NCI-H187 treated with DMSO at 0.1 percent for 48 hours (cell line): ENCODE measurements around the gene ZNF773.
"Not testable (repeated sequence)": the region's sequence is repeated elsewhere in the genome, so short reads cannot be mapped to it uniquely, and the experiment has no call there.

ENCODE experiments used
- DNase-seq: peaks from one replicate; lab custom pipeline; 2025; lab: John Stamatoyannopoulos, UW

The ZNF773 gene

DNA sequence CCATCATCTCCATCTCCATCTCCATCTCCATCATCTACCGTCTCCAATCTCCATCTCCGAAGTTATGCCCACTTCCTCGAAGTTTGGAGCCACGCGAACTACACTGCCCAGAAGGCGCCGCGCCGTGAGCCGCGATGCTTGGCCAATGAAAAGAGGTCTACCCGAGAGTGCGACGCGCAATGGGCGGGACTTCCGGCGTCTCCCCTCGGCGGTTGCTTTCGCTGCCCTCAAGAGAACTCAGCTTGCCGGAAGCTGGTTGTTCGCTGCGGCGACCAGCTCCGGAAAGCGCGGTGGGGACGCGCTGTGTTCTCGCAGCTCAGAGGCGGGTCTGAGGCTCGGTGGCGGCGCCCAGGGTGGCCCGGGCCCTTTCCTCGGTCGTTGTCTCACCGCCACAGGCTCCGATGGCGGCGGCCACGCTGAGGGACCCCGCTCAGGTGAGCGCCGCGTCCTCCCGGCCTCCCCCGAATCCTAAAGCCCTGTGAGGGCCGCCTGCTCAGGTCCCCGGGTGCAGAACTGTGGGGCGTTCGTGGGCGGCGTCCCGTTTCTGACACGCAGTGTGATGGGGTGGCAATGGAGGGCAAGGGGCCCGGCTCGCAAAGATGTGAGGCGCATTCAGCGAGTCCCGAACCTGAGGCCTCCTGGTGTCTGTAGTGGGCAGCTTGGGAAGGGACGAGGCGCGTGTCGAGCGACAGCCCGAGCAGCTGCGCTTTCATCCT lies at the start of gene ZNF773:
ZNF773 (plus strand) TSS at position 259 of the 716 bp plus-strand sequence; CDS start at position 402, 143 bp downstream.
- not testable (repeated sequence) for DNase-seq

DNA sequence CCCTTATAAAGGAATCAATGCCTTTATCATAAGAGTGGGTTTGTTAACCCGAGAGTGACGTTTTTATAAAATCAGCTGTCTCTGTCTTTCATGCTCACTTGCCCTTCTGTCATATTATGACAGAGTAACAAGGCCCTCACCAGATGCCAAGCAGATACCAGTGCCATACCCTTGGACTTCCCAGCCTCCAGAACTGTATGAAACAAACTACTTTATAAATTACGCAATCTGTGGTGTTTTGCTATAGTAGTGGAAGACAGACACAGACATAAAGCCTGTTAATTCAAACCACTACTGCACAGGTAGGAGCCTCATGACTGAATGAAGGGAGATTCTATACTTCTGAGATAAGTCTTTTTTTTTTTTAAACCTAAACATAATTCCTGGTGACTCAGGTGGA lies 47.4 kb upstream of the ZNF773 start:
- no peak for DNase-seq

DNA sequence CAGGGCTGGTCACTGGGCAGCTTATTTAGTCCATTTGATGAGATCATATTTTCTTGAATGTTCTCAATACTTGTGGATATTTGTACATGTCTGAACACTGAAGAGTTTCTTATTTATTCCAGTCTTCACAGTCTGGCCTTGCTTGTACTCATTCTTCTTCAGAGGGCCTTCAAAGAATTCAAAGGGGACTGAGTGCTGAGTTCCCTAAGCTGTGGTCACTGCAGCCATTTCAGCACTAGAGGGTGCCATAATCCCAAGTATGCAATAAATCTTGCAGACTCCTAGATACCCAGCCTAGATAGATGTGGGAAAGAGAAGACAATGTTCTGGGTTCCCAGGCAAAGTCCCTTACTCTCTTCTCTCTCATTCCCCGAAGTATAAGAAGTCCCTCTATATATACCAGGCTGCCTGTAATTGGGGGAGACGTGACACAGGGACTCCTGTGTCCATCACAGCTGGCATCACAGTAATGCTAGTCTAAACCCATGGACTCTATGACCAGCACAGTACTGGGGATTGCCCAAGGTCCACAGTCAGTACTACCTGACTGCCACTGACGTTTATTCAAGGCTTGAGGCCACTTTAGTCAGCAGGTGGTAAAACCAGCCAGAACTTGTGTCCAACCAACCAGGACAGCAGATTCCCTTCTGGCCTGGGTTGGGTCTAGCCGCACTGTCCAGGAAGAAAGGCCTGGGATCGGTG lies 33.9 kb upstream of the ZNF773 start:
- no peak for DNase-seq

DNA sequence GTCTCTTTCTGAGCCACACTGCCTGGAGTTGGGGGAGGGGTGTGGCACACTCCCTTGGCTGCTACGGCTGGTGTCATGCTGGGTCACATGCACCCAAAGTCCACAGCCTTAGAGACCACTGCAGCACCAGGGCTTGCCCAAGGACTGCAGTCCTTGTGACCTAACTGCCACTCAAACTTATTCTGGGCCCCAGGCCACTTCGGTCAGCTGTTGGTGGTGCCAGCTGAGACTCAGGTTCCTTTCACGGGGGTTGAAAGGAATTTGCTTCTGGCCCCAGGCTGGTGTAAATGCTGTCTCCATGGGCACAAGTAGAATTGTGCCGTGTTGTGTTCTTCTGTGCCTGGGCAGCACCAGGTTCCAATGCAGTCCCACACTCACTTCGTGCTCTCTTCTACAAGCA lies 33.2 kb upstream of the ZNF773 start:
- DNase-seq = no peak

DNA sequence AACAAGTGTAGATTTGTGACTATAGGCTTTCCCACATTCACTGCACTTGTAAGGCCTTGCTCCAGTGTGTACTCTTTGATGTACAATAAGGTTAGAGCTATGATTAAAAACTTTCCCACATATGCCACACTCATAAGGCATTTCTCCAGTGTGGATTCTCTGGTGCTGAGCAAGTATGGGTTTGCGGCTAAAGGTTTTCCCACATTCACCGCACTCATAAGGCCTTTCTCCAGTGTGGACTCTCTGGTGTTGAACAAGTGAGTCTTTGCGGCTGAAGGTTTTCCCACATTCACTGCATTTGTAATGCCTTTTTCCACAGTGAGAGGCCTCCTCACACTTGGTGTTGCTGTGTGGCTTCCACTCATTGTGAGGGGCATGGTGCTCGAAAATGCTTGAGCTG lies 26.1 kb upstream of the ZNF773 start:
- DNase-seq = no peak

DNA sequence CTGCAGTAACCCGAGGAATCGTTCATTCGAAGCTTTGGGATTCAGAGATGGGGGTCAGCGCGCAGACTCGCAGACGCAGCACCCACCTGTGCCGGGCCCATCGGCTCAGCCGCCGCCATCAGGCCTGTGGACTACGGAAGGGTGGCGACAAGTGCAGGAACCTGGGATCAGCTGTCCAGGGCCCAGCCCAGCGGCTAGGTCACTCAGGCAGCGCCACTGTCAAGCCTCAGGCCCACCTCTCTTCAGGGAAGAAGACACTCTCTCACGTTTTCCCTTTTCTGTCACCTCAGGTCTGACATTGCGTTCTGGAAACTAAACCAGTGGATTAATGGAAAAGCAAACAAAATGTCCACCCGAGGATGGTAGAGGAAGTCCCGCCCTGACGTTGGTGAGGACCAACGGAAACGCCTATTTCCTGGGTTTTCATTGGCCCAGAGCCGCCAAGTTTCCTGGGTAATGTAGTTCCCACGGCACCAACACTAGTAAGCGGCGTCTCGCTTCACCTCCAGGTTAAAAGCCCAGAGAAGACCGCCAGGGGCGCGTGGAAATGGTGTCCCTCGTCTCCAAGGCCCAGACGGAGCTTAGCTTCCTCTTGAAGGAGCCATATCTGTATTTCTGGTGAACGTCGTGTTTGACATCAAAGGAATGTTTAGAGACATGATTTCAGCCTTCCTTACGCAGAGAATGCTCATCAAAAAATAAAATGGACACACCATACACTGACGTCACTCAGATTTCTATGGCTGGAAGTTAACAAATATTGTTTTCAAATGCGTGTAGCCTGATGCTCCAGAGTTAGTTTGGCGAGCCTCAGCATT lies 22.3 kb upstream of the ZNF773 start, which contains the start of gene ZNF772:
ZNF772 (minus strand) TSS at position 376 of the 818 bp plus-strand sequence; CDS start at position 119, 257 bp downstream.
- peak; percentile 60 for DNase-seq

DNA sequence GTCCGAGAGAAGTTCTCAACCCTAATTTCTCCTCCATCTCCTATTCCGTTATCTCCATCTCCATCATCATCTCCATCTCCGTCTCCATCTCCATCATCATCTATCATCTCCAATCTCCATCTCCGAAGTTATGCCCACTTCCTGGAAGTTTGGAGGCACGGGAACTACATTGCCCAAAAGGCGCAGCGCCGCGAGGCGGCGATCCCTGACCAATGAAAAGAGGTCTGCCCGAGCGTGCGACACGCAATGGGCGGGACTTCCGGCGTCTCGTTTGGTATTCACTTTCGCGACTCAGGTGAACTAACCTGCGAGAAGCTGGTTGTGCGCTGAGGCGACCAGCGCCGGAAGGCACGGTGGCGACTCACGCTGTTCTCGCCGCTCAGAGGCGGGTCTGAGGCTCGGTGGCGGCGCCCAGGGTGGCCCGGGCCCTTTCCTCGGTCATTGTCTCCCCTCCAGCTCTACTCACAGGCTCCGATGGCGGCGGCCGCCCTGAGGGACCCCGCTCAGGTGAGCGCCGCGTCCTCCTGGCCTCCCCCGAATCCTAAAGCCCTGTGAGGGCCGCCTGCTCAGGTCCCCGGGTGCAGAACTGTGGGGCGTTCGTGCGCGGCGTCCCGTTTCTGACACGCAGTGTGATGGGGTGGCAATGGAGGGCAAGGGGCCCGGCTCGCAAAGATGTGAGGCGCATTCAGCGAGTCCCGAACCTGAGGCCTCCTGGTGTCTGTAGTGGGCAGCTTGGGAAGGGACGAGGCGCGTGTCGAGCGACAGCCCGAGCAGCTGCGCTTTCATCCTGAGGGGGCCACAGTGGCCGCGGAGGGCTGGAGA lies 12.1 kb upstream of the ZNF773 start, which contains the start of gene ZNF419:
ZNF419 (plus strand) TSS at position 274 of the 822 bp plus-strand sequence; CDS start at position 475, 201 bp downstream.
- peak; percentile 37 for DNase-seq

DNA sequence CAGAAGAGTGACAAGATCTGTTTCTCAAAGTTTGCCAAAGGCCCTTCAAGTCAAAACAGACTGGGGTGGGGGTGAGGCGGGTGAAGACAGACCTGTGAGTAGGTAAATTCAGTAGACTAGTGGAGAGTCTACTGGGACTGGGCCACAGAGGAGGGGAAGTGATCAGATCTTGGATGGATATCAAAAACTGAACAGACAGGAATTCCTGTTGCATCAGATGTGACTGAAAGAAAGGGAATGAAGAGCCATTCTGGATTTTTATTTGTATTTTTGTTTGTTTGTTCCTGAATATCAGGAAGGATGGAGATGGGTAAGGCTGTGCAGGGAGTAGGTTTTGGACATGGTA lies 11.5 kb upstream of the ZNF773 start:
- not testable (repeated sequence) for DNase-seq

DNA sequence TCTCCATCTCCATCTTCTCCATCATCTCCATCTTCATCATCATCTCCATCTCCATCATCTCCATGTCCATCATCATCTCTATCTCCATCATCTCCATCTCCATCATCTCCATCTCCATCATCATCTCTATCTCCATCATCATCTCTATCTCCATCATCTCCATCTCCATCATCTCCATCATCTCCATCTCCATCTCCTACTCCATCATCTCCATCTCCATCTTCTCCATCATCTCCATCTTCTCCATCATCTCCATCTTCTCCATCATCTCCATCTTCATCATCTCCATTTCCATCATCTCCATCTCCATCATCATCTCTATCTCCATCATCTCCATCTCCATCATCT lies 432 bp upstream of the ZNF773 start:
- DNase-seq = not testable (repeated sequence)

DNA sequence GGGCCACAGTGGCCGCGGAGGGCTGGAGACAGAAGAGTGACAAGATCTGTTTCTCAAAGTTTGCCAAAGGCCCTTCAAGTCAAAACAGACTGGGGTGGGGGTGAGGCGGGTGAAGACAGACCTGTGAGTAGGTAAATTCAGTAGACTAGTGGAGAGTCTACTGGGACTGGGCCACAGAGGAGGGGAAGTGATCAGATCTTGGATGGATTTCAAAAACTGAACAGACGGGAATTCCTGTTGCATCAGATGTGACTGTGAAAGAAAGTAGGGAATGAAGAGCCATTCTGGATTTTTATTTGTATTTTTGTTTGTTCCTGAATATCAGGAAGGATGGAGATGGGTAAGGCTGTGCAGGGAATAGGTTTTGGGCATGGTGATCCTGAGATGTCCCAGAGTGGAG lies 662 bp downstream of the ZNF773 start:
- DNase-seq = not testable (repeated sequence)

DNA sequence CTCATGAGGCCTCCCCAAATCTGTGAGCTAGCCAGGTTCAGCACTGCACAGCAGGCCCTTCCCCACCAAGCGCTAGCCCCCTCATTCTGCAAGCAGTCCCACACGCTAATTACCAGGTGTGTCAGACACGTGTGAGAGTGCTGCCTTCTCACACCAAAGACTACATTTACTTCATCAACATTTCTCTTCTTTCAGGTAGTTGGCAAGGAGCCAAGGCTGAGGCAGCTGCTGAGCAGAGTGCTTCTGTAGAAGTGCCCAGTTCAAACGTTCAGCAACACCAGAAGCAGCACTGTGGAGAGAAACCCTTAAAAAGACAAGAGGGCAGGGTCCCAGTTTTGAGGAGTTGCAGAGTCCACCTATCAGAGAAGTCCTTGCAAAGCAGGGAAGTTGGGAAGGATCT lies 6.4 kb downstream of the ZNF773 start:
- DNase-seq = no peak

DNA sequence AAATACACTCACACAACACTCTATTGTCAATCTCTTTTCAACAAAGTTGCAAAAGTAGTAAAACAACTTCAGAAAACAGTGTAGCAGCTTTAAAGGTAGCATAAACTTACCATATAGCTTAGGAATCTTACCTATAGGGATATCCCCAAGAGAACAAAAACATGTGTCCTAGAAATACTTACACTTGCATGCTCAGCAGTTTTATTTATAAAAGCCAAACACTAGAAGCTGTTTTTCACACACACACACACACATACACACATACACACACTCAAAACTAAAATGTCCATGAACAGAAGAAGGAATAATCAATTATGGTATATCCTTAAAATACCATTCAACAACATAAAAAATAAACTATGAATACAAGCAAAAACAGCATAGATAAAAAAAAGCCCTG lies 11.7 kb downstream of the ZNF773 start:
- DNase-seq = no peak

DNA sequence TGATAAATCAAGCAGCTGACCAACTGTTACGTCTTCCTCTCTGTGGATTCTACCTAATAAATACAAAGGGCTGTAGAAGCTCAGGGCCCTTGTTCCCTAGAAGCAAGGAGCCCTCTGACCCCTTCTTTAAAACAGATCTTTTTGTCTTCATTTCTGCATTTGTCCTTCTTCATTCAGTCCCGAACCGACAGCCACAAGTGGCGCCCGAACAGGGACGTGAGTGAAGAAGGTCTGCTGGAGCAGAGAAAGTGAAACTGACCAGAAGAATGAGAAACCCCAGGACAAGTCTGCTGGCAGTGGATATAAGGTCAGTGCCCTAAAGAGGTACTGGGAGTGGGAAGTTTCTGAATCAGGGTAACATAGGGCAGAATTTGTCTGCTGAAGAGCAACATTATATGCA lies 13.1 kb downstream of the ZNF773 start:
- no peak for DNase-seq

DNA sequence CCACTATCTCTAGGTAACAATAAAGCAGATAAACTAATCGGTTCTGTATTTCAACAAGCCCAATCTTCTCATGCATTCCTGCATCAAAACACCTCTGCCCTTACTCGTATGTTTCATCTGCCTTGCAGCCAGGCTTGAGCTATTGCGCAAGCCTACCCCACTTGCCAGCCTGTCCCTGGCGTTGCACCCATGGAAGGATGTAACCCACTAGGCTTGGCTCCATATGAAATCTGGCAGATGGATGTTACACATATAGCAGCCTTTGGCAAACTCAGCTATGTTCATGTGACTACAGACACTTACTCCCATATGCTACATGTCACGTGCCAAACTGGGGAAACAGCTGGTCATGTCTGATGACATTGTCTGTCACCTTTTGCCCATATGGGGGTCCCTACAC lies 15.5 kb downstream of the ZNF773 start:
- no peak for DNase-seq

DNA sequence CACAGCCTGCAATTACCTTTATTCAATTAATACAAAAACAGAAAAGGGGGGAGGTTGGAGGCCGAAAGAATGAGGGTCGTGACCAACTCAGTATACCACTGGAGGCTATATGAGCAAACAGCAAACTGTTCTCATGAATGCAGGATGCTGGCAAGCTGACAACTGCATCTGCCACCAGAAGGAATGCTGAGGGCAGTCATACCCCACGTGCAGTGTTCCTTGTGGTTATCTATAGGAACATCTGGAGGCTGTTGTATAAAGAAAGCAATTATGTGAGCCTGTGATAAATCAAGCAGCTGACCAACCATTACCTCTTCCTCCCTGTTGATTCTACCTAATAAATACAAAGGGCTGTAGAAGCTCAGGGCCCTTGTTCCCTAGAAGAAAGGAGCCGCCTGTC lies 18.3 kb downstream of the ZNF773 start:
- not testable (repeated sequence) for DNase-seq

DNA sequence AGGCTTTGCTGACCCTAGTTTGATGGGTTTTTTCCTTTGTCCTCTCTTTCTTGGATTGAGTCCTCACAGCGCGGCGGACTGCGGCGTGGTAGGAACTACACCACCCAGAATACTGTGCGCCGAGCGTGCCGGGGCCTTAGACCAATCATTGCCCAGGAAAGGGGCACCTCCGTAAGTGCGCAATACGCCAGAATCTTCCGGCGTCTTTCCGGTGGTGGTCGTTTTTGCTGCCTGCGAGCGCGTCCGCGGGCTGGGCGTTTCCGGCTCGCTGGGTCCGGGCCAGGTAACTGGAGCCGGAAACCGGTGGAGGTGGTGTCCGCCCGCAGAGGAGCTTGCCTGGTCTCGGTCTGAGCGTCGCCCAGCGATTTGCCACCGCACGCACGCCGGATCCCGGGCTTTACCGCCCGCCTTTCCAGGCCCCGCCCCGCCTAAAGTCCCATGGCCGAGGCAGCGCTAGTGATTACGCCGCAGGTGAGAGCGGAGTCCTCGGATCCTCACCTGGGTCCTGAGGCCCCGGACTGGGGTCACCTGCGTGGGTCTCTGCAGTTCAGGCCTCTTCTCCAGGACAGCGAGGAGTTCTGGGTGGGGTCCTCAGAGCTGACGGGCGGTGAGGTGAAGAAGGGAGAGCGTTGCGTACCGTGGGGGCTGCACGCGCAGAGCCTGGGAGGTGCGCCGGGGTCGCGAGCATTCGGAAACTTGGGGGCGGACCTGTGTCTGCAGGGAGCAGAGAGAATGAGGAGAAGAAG lies 27.6 kb downstream of the ZNF773 start, which contains the start of gene ZNF549:
ZNF549 (plus strand) TSS at position 221 of the 746 bp plus-strand sequence; CDS start at position 439, 218 bp downstream.
- DNase-seq = peak; percentile 86

DNA sequence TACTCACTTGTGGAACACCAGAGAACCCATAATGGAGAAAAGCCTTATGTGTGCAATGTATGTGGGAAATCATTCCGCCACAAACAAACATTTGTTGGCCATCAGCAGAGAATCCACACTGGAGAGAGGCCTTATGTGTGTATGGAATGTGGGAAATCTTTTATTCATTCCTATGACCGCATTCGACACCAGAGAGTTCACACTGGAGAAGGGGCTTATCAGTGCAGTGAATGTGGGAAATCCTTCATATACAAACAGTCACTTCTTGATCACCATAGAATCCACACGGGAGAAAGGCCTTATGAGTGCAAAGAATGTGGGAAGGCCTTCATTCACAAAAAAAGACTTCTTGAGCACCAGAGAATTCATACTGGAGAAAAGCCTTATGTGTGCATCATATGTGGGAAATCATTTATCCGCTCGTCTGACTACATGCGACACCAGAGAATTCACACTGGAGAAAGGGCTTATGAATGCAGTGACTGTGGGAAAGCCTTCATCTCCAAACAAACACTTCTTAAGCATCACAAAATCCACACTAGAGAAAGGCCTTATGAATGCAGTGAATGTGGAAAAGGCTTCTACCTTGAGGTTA lies 38.3 kb downstream of the ZNF773 start:
- DNase-seq = no peak

DNA sequence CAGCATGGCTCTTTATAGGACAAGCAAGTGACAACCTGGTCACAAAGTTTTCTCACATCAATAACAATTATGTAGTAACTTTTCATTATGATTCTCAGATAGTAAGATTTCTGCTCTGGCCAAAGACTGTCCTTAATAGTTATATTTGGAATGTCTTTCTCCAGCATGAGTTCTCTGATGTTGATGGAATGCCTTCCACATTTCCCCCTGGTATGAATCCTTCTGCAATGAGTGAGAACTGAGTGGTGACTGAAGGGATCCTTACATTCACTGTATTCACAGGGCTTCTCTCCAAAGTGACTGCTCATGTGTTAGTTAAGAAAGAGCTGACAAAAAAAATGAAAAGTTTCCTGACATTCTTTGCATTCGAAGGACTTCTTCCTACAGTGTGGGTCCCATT lies 46.8 kb downstream of the ZNF773 start:
- DNase-seq = no peak

DNA sequence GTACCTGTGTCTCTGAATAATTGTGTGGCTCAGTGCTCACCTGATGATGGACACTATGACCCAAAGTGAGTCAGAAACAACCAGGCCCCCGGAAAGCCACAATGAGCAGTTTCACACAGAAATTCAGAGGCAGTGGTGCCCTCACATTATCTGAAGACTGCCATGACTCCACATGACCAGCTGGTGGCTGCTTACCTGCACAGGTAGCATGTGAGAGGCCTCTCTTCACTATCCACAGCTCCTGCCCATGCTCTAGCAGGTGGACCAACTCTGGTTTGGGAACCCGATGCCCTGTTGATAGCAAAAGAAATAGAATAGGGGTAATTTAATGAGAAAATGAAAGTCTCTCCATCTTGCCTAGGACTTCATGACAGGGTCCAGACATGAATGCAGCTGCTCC lies 52.7 kb downstream of the ZNF773 start:
- DNase-seq = no peak

DNA sequence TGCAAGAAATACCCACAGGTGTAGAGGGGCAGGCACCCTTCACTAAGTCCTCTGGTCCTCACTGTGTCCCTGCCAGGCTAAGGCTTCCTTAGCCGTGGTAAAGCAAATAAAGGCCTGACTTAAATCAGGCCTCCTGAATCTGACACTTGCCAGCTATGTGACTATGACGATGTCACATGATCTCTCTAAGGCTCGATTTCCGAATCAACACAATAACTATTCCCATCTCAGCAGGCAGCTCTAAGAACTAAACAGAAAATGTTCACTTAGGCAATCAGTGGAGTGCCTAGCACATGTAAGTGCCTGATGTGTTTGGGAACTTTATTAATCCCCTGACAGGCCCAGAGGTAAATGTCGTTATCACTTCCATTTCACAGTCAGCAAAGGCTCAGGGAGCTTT lies 57.9 kb downstream of the ZNF773 start:
- DNase-seq = no peak
